Measurements from ENCODE around the gene HTRA3. TPM values are rescaled to one million over a fixed set of nuclear protein-coding genes. Genes with fewer than 3 reads are reported as not detected.
A peak's percentile ranks its signal among the peaks of the same experiment; 100 is the strongest.

Gene HTRA3
- total and polyA plus RNA-seq, 2 donors, result 1.5 to 2.1 TPM

DNA sequence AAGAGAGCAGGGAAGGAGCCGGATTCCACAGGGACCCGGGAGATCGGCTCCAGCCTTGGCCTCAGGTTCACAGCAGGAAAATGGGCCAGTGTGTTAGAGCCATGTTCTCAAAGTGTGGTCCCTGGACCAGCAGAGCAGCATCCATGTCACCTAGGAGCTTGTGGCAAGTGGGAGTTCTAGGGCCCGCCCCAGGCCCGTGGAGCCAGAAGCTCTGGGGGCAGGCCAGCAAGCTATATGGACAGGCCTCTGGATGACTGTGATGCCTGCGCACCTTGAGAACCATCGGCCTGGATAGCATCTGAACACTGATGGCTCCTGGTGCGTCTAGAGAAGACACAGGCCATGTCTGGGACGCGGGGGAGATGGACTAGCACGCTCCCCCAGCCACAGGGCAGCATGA, 36.8 kb upstream of the HTRA3 start:
- H3K27ac ChIP-seq (ENCODE audit: low read depth in 1 of 2, low read length in 1 of 2), result peak overlapping the region in 1 of 2 donors; percentile 17
- no peak overlapping the region for H3K4me3 ChIP-seq (ENCODE audit: low read length in 2 of 2)
- H3K9me3 ChIP-seq (ENCODE audit: control insufficient read depth in 2 of 2, insufficient read depth in 1 of 2, low read length in 1 of 2), result peaks cover 8 to 25% of the 10 kb centered on the region in 2 donors
- WGBS, result 98% methylated on average over 11 of the region's 11 CpGs
- peaks cover 73 to 80% of the 10 kb centered on the region in 2 donors for H3K36me3 ChIP-seq (ENCODE audit: control insufficient read depth in 2 of 2, insufficient read depth in 2 of 2, low read length in 1 of 2)
- H3K27me3 ChIP-seq (ENCODE audit: control insufficient read depth in 2 of 2, insufficient read depth in 1 of 2, low read length in 1 of 2), result peaks cover 0 to 6% of the 10 kb centered on the region in 2 donors
- no peak for DNase-seq (ENCODE audit: low read depth in 6 of 9, low spot score in 9 of 9)
- H3K4me1 ChIP-seq (ENCODE audit: control insufficient read depth in 2 of 2, insufficient read depth in 2 of 2, low read length in 2 of 2), result peaks cover 67 to 89% of the 10 kb centered on the region in 2 donors

DNA sequence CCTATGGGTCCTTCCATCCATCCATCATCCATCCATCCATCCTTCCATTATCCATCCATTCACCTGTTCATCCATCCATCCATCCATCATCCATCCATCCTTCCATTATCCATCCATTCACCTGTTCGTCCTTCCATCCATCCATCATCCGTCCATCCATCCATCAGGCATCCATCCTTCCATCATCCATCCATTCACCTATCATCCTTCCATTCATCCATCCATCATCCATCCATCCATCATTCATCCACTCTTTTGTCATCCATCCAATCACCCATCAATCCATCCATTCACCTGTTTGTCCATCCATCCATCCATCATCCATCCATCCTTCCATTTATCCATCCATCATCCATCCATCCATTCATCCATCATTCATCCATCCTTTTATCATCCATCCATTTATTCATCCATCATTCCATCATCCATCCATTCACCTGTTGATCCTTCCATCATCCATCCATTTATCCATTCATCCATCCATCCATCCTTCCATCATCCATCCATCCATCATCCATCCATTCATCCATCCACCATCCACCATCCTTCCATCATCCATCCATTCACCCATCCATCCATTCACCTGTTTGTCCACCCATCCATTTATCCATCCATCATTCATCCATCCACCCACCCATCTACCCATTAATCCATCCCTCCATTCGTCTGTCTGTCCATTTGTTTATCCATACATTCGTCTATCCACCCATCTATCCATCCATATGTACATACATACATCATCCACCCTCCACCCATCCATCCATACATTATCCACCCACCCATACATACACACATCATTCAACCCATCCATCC, 35.7 kb upstream of the HTRA3 start:
- peaks cover 78 to 81% of the 10 kb centered on the region in 2 donors for H3K36me3 ChIP-seq (ENCODE audit: control insufficient read depth in 2 of 2, insufficient read depth in 2 of 2, low read length in 1 of 2)
- peaks cover 8 to 25% of the 10 kb centered on the region in 2 donors for H3K9me3 ChIP-seq (ENCODE audit: control insufficient read depth in 2 of 2, insufficient read depth in 1 of 2, low read length in 1 of 2)
- peaks cover 66 to 89% of the 10 kb centered on the region in 2 donors for H3K4me1 ChIP-seq (ENCODE audit: control insufficient read depth in 2 of 2, insufficient read depth in 2 of 2, low read length in 2 of 2)
- WGBS, result 96% methylated on average over 4 of the region's 4 CpGs
- H3K27me3 ChIP-seq (ENCODE audit: control insufficient read depth in 2 of 2, insufficient read depth in 1 of 2, low read length in 1 of 2), result peaks cover 0 to 4% of the 10 kb centered on the region in 2 donors
- H3K4me3 ChIP-seq (ENCODE audit: low read length in 2 of 2), result no peak overlapping the region
- no peak overlapping the region for H3K27ac ChIP-seq (ENCODE audit: low read depth in 1 of 2, low read length in 1 of 2)
- no peak for DNase-seq (ENCODE audit: low read depth in 6 of 9, low spot score in 9 of 9)

DNA sequence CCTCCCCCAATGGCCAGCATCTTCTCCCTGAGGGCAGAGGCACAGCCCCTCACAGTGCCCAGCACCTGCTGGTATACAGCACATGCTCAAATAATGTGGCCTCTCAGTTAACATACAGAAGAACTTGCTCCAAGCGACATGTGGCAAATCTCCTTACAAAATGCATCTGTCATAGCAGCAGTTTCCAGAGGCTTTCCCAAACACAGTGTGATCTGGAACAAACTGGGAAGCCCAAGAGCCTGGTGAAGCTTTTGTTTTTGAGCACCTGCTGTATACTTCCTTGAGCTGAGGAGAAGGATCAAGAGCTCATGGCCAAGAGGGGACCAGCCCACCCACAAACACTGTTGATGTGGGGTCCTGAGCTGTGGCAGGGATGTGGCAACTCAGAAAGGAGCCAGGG, 34.8 kb upstream of the HTRA3 start:
- Histone ChIP-seq H3K36me3 (ENCODE audit: control insufficient read depth in 2 of 2, insufficient read depth in 2 of 2, low read length in 1 of 2) (peaks cover 87 to 89% of the 10 kb centered on the region in 2 donors), H3K4me3 (ENCODE audit: low read length in 2 of 2) (no peak overlapping the region), H3K9me3 (ENCODE audit: control insufficient read depth in 2 of 2, insufficient read depth in 1 of 2, low read length in 1 of 2) (peaks cover 8 to 25% of the 10 kb centered on the region in 2 donors), H3K27me3 (ENCODE audit: control insufficient read depth in 2 of 2, insufficient read depth in 1 of 2, low read length in 1 of 2) (peaks cover 0 to 2% of the 10 kb centered on the region in 2 donors), H3K27ac (ENCODE audit: low read depth in 1 of 2, low read length in 1 of 2) (peak overlapping the region; percentile 6 to 89), H3K4me1 (ENCODE audit: control insufficient read depth in 2 of 2, insufficient read depth in 2 of 2, low read length in 2 of 2) (peaks cover 64 to 90% of the 10 kb centered on the region in 2 donors)
- DNase-seq (ENCODE audit: low read depth in 6 of 9, low spot score in 9 of 9), result no peak
- 95% methylated on average over 1 of the region's 1 CpG for WGBS

DNA sequence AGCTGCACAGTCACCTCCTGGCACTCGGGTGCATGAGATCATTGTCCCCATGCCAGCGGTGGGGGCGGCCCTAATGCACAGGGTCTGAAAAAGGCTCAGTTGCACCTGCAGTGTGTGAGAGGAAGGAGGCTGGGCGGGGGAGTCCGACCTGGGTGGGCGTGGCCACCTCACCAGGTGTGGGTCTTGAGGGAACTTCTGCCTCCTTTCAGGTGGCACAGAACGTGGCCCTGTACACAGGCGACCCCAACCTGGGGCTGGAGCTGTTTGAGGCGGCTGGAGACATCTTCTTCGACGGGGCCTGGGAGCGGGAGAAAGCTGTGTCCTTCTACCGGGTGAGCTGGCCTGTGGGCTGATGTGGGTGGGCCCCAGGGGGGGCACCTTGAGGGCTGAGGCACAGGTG, 34.3 kb upstream of the HTRA3 start:
- Histone ChIP-seq H3K27ac (ENCODE audit: low read depth in 1 of 2, low read length in 1 of 2) (peak overlapping the region; percentile 48 to 89), H3K9me3 (ENCODE audit: control insufficient read depth in 2 of 2, insufficient read depth in 1 of 2, low read length in 1 of 2) (peaks cover 8 to 25% of the 10 kb centered on the region in 2 donors), H3K4me1 (ENCODE audit: control insufficient read depth in 2 of 2, insufficient read depth in 2 of 2, low read length in 2 of 2) (peaks cover 59 to 90% of the 10 kb centered on the region in 2 donors), H3K4me3 (ENCODE audit: low read length in 2 of 2) (peak overlapping the region; percentile 4 to 22), H3K36me3 (ENCODE audit: control insufficient read depth in 2 of 2, insufficient read depth in 2 of 2, low read length in 1 of 2) (peaks cover 91 to 92% of the 10 kb centered on the region in 2 donors), H3K27me3 (ENCODE audit: control insufficient read depth in 2 of 2, insufficient read depth in 1 of 2, low read length in 1 of 2) (peaks cover 0 to 2% of the 10 kb centered on the region in 2 donors)
- 61% methylated on average over 13 of the region's 13 CpGs for WGBS
- DNase-seq (ENCODE audit: low read depth in 6 of 9, low spot score in 9 of 9), result peak in 4 of 9 donors; percentile 77 to 90 (median 83)

DNA sequence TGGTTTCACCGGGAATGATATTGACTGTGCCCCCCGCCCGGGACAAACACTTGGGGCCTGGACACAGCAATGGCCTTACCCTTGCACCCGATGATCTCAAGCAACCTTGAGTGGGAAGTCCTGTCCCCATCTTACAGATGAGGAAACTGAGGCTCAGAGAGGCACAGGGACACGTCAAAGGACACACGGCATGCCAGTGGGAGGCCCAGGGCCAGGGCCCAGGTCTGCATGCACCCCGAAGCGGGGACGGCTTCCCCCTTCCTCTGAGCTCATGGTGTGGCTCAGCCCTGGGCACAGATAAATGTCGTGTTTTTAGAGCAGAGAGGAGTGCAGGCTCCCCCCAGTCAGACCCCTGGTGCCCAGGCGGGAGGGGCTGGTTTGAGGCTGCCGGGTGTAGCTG, 33.9 kb upstream of the HTRA3 start:
- 80% methylated on average over 12 of the region's 12 CpGs for WGBS
- H3K9me3 ChIP-seq (ENCODE audit: control insufficient read depth in 2 of 2, insufficient read depth in 1 of 2, low read length in 1 of 2), result peaks cover 8 to 25% of the 10 kb centered on the region in 2 donors
- no peak for DNase-seq (ENCODE audit: low read depth in 6 of 9, low spot score in 9 of 9)
- peaks cover 58 to 91% of the 10 kb centered on the region in 2 donors for H3K4me1 ChIP-seq (ENCODE audit: control insufficient read depth in 2 of 2, insufficient read depth in 2 of 2, low read length in 2 of 2)
- H3K36me3 ChIP-seq (ENCODE audit: control insufficient read depth in 2 of 2, insufficient read depth in 2 of 2, low read length in 1 of 2), result peaks cover 95 to 96% of the 10 kb centered on the region in 2 donors
- peak overlapping the region; percentile 48 to 89 for H3K27ac ChIP-seq (ENCODE audit: low read depth in 1 of 2, low read length in 1 of 2)
- peak overlapping the region; percentile 4 to 22 for H3K4me3 ChIP-seq (ENCODE audit: low read length in 2 of 2)
- peaks cover 0 to 2% of the 10 kb centered on the region in 2 donors for H3K27me3 ChIP-seq (ENCODE audit: control insufficient read depth in 2 of 2, insufficient read depth in 1 of 2, low read length in 1 of 2)

DNA sequence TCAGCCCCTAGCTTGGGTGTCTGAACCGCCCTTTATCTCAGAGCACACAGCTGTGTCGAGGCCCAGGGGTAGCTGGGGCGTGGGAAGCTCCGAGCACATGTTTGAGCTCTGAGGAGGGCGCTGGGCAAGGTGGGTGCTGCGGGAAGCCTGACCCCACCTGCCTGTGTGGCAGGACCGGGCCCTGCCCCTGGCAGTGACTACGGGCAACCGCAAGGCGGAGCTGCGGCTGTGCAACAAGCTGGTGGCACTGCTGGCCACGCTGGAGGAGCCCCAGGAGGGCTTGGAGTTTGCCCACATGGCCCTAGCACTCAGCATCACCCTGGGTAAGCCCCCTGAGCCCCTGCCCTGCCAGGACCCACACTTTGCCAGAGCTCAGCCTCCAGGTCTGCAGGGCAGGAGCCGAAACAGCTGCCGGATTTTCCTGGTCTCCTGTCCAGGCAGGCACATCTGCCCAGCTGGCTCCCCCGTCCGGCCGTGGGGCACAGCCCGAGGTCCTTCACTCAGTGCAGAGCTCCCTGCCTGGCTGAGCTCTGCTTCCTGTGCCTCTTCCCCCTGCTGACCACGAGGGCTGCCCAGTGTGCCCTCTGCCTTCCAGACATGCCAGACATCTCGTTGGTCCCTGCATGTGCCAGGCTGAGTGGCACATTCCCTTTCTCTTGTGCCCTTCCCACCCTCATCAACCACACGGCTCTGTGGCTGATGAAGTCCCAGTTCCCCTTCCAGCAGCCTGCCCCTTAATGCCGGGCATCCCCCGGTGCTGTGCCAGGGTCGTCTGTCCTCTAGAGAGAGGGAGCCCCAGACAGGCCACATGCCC, 33.2 kb upstream of the HTRA3 start:
- Histone ChIP-seq H3K36me3 (ENCODE audit: control insufficient read depth in 2 of 2, insufficient read depth in 2 of 2, low read length in 1 of 2) (peaks cover 98 to 99% of the 10 kb centered on the region in 2 donors), H3K27me3 (ENCODE audit: control insufficient read depth in 2 of 2, insufficient read depth in 1 of 2, low read length in 1 of 2) (no peaks in the 10 kb centered on the region), H3K4me1 (ENCODE audit: control insufficient read depth in 2 of 2, insufficient read depth in 2 of 2, low read length in 2 of 2) (peaks cover 55 to 91% of the 10 kb centered on the region in 2 donors), H3K4me3 (ENCODE audit: low read length in 2 of 2) (peak overlapping the region; percentile 17 to 22), H3K27ac (ENCODE audit: low read depth in 1 of 2, low read length in 1 of 2) (peak overlapping the region; percentile 52 to 89), H3K9me3 (ENCODE audit: control insufficient read depth in 2 of 2, insufficient read depth in 1 of 2, low read length in 1 of 2) (peaks cover 8 to 23% of the 10 kb centered on the region in 2 donors)
- 61% methylated on average over 24 of the region's 24 CpGs for WGBS
- DNase-seq (ENCODE audit: low read depth in 6 of 9, low spot score in 9 of 9), result peak in 3 of 9 donors; percentile 64 to 83 (median 64)

DNA sequence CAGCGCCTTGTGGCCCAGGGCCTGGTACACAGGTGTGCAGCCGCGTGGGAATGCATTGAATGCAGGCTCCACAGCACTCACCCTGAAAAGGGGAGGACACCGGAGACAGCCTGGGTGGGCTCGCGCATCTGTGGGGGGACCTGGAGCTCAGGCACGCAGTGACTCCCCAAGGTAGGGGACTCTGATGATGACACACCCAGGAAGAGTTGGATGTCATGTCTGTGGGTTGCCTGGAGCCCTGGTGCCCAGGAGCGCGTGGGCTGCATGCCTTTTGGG, 32.7 kb upstream of the HTRA3 start:
- H3K4me3 ChIP-seq (ENCODE audit: low read length in 2 of 2), result peak overlapping the region in 1 of 2 donors; percentile 17

DNA sequence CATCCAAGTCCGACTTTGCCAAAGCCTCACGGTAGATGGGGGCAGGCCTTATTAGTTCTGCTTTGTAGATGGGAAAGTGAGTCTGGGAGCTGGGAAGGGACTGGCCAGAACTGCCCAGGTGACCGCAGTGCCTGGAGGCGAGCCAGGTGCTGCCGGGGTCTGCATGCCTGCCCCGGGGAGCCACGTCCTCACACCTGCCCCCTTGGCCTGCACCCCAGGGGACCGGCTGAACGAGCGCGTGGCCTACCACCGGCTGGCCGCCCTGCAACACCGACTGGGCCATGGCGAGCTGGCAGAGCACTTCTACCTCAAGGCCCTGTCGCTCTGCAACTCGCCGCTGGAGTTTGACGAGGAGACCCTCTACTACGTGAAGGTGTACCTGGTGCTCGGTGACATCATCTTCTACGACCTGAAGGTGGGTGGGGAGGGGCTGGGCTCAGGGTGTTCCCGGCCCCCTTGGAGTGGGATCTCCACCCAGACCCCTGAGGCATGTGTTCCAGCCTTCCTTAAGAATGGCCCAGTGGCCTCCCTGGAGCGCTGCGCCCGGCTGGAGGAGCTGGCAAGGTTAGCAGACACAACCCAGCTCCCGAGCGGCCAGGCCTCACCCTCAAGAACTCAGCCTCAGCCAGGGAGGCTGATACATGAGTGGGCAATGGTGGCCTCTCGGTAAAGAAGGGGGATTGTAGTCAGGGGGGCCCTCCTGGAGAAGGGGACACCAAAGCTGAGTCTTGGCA, 32.1 kb upstream of the HTRA3 start:
- H3K27ac ChIP-seq (ENCODE audit: low read depth in 1 of 2, low read length in 1 of 2), result peak overlapping the region; percentile 15 to 59
- WGBS, result 99% methylated on average over 29 of the region's 29 CpGs
- peak overlapping the region in 1 of 2 donors; percentile 2 for H3K4me3 ChIP-seq (ENCODE audit: low read length in 2 of 2)
- H3K36me3 ChIP-seq (ENCODE audit: control insufficient read depth in 2 of 2, insufficient read depth in 2 of 2, low read length in 1 of 2), result peaks cover 94 to 98% of the 10 kb centered on the region in 2 donors
- DNase-seq (ENCODE audit: low read depth in 6 of 9, low spot score in 9 of 9), result peak in 1 of 9 donors; percentile 19
- peaks cover 8 to 20% of the 10 kb centered on the region in 2 donors for H3K9me3 ChIP-seq (ENCODE audit: control insufficient read depth in 2 of 2, insufficient read depth in 1 of 2, low read length in 1 of 2)
- peaks cover 45 to 92% of the 10 kb centered on the region in 2 donors for H3K4me1 ChIP-seq (ENCODE audit: control insufficient read depth in 2 of 2, insufficient read depth in 2 of 2, low read length in 2 of 2)
- no peaks in the 10 kb centered on the region for H3K27me3 ChIP-seq (ENCODE audit: control insufficient read depth in 2 of 2, insufficient read depth in 1 of 2, low read length in 1 of 2)

More for the DNA sequence above, 32.7 kb upstream of the HTRA3 start:
- peak overlapping the region; percentile 46 to 89 for H3K27ac ChIP-seq (ENCODE audit: low read depth in 1 of 2, low read length in 1 of 2)
- 91% methylated on average over 9 of the region's 9 CpGs for WGBS
- peaks cover 97 to 98% of the 10 kb centered on the region in 2 donors for H3K36me3 ChIP-seq (ENCODE audit: control insufficient read depth in 2 of 2, insufficient read depth in 2 of 2, low read length in 1 of 2)
- DNase-seq (ENCODE audit: low read depth in 6 of 9, low spot score in 9 of 9), result peak in 1 of 9 donors; percentile 52
- no peaks in the 10 kb centered on the region for H3K27me3 ChIP-seq (ENCODE audit: control insufficient read depth in 2 of 2, insufficient read depth in 1 of 2, low read length in 1 of 2)
- H3K9me3 ChIP-seq (ENCODE audit: control insufficient read depth in 2 of 2, insufficient read depth in 1 of 2, low read length in 1 of 2), result peaks cover 8 to 21% of the 10 kb centered on the region in 2 donors
- H3K4me1 ChIP-seq (ENCODE audit: control insufficient read depth in 2 of 2, insufficient read depth in 2 of 2, low read length in 2 of 2), result peaks cover 49 to 91% of the 10 kb centered on the region in 2 donors

All from thymus (tissue), 11 donors.